BLaER1 treated with 17β-estradiol and CSF1 and Interleukin-3, amounts not matched to agents 10 nM and 100 nM (cell line): Measurements from ENCODE around the gene ARL4D.

Experiments used
- H3K27ac ChIP-seq, 11 experiments: shearing (Covaris generic); formaldehyde crosslinking; 2 replicates each; pipeline ENCODE4 v1.8.1; 2022
- H3K27me3 ChIP-seq, 11 experiments: shearing (Covaris generic); formaldehyde crosslinking; 2 replicates each; pipeline ENCODE4 v1.8.1; 2022
- H3K36me3 ChIP-seq, 11 experiments: shearing (Covaris generic); formaldehyde crosslinking; 2 replicates each; pipeline ENCODE4 v1.8.1; 2022
- H3K4me1 ChIP-seq, 10 experiments: shearing (Covaris generic); formaldehyde crosslinking; 2 replicates each; pipeline ENCODE4 v1.8.1; 2022
- H3K4me2 ChIP-seq, 11 experiments: shearing (Covaris generic); formaldehyde crosslinking; 2 replicates each; pipeline ENCODE4 v1.8.1; 2022
- H3K4me3 ChIP-seq, 10 experiments: shearing (Covaris generic); formaldehyde crosslinking; 2 replicates each; pipeline ENCODE4 v1.8.1; 2022
- H3K9ac ChIP-seq, 11 experiments: shearing (Covaris generic); formaldehyde crosslinking; 2 replicates each; pipeline ENCODE4 v1.8.1; 2022
- H3K9me3 ChIP-seq, 11 experiments: shearing (Covaris generic); formaldehyde crosslinking; replicated peaks in 1 of 11; 2 replicates each; pipeline ENCODE4 v1.8.1; 2022
- H4K20me1 ChIP-seq, 11 experiments: shearing (Covaris generic); formaldehyde crosslinking; 2 replicates each; pipeline ENCODE4 v1.8.1; 2022
- Cebpa-rat ChIP-seq, 11 experiments: shearing (Covaris generic); IDR thresholded peaks; 2 replicates each; pipeline ENCODE4 v1.8.1; 2022

The ARL4D gene, protein sequence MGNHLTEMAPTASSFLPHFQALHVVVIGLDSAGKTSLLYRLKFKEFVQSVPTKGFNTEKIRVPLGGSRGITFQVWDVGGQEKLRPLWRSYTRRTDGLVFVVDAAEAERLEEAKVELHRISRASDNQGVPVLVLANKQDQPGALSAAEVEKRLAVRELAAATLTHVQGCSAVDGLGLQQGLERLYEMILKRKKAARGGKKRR

DNA sequence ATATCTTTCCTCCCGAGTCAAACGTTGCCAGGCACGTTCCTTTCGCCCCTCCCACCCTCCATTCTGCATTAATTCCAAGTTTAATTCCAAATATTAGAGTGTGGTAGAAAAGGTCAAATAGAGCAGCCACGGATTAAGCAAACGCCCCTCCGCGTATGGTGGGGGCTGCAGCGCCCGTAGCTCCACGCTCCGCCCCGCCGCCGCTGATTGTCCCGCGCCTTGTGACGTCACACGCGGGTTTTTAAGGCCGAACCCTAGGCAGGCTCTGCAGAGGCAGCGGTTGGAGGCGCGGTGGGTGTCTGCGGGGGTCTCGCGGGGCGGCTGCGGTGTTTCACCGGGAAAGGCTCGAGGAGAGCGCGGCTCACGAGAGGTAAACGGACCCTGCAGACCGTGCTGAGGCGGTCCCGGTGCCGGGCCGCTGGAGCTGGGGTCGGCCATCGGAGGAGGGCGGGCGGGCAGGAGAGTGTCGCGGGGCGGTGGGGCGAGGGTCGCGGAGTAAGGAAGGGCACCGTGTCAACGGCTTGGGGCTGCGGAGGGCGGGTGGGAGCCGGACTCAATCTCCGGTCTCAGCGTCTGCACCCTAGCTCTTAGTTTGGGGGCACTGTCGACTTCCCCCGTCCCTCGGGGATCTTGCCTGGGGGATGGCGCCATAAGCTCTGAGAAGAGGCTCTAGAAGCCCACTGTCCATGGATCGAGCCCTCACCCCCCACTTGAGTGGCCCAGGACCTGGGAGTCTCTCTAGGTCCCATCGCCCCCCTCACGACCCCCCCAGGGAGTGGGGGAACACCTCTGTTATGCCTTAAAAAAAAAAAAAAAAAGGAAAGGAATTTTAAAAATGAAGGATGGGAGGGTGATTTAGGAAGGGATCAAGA lies at the start of gene ARL4D:
Gene ARL4D, plus strand, starts transcription at position 270 of the 872 bp plus-strand sequence. CDS start 740 bp downstream, outside the sequence.
- no peaks in the 10 kb centered on the region; a peak in 1 of 22 replicates for H4K20me1 ChIP-seq
- H3K4me1 ChIP-seq = peaks cover 61 to 82% (median 72%) of the 10 kb centered on the region in 10 experiments
- peak within 1 kb of the TSS; percentile 45 to 75 (median 63) for H3K27ac ChIP-seq
- H3K9me3 ChIP-seq = no peaks in the 10 kb centered on the region
- no peaks in the 10 kb centered on the region for H3K27me3 ChIP-seq
- no peaks in the 10 kb centered on the region for H3K36me3 ChIP-seq
- H3K4me3 ChIP-seq = peak within 1 kb of the TSS; percentile 62 to 82 (median 71)
- no peak for TF ChIP-seq Cebpa-rat (IDR thresholded peaks at IDR 0.05)
- peak within 1 kb of the TSS; percentile 72 to 85 (median 81) for H3K9ac ChIP-seq
- H3K4me2 ChIP-seq = peak within 1 kb of the TSS; percentile 71 to 98 (median 93)

DNA sequence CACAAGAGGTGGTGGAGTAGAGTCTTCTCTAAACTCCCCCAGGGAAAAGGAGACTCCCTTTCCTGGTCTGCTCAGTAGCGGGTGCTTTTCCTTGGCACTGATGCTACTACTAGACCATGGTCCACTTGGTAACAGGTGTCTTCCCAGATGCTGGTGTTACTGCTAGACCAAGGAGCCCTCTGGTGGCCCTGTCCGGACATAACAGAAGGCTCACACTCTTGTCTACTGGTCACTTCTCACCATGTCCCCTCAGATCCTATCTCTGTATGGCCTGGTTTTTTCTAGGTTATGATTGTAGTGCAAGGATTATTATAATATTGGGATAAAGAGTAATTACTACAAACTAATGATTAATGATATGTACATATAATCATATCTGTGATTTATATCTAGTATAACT lies 49.7 kb upstream of the ARL4D start:
- Histone ChIP-seq H3K27ac (no peak overlapping the region), H3K4me2 (no peak overlapping the region), H3K9me3 (peaks cover 46 to 60% (median 50%) of the 10 kb centered on the region in 11 experiments), H3K4me1 (no peaks in the 10 kb centered on the region), H3K36me3 (peaks cover 0 to 34% (median 27%) of the 10 kb centered on the region in 11 experiments; a peak in 16 of 22 replicates), H3K9ac (no peak overlapping the region), H3K27me3 (no peaks in the 10 kb centered on the region), H4K20me1 (no peaks in the 10 kb centered on the region), H3K4me3 (peak overlapping the region in 4 of 10 experiments; percentile 3 to 30 (median 24); a peak in 8 of 20 replicates)
- TF ChIP-seq Cebpa-rat (IDR thresholded peaks at IDR 0.05) = no peak

DNA sequence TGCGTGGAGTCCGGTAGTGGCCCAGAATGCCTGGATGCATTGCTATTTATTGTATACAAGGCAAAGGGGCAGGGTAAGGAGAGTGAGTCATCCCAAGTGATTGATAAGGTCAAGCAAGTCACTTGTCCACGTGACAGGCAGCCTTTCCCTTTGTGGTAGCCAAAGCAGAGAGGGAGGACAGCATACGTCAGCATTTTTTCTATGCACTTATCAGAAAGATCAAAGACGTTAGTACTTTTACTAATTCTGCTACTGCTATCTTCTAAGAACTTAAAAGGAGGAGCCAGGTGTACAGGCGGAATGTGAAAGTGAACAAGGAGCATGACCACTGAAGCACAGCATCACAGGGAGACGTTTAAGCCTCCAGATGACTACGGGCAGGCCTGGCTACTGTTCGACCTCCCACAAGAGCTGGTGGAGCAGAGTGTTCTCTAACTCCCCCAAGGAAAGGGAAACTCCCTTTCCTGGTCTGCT lies 47.9 kb upstream of the ARL4D start:
- no peak overlapping the region for H3K27ac ChIP-seq
- peaks cover 46 to 56% (median 50%) of the 10 kb centered on the region in 11 experiments for H3K9me3 ChIP-seq
- no peak overlapping the region for H3K9ac ChIP-seq
- H3K4me1 ChIP-seq = no peaks in the 10 kb centered on the region
- H3K27me3 ChIP-seq = no peaks in the 10 kb centered on the region
- H3K36me3 ChIP-seq = peaks cover 0 to 34% (median 27%) of the 10 kb centered on the region in 11 experiments; a peak in 16 of 22 replicates
- H4K20me1 ChIP-seq = no peaks in the 10 kb centered on the region
- no peak for TF ChIP-seq Cebpa-rat (IDR thresholded peaks at IDR 0.05)
- H3K4me3 ChIP-seq = no peak overlapping the region; a peak in 1 of 20 replicates
- H3K4me2 ChIP-seq = no peak overlapping the region

DNA sequence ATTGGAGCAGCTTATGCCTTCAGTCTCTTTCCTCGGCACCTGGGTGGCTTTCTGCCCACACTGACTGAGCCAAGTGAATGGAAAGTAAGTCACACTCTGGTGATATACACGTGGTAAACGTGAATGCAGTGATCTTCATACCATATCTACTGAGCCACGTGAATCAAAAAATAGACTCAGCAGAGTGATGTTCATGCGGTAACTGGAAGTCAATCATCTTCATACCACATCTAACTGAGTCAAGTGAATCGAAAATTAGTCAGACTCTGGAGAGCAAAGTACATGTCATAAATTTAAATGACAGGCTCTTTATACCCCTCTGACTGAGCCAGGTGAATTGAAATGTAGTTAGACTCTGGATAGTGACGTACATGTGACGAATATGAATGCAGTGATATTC lies 47.1 kb upstream of the ARL4D start:
- Histone ChIP-seq H3K27ac (no peak overlapping the region), H3K4me1 (peaks cover 0 to under 1% (median 0%) of the 10 kb centered on the region in 10 experiments; a peak in 1 of 20 replicates), H4K20me1 (no peaks in the 10 kb centered on the region), H3K27me3 (no peaks in the 10 kb centered on the region), H3K4me2 (no peak overlapping the region), H3K9ac (no peak overlapping the region), H3K9me3 (peaks cover 46 to 52% (median 48%) of the 10 kb centered on the region in 11 experiments), H3K4me3 (no peak overlapping the region), H3K36me3 (peaks cover 0 to 34% (median 27%) of the 10 kb centered on the region in 11 experiments; a peak in 16 of 22 replicates)
- no peak for TF ChIP-seq Cebpa-rat (IDR thresholded peaks at IDR 0.05)

DNA sequence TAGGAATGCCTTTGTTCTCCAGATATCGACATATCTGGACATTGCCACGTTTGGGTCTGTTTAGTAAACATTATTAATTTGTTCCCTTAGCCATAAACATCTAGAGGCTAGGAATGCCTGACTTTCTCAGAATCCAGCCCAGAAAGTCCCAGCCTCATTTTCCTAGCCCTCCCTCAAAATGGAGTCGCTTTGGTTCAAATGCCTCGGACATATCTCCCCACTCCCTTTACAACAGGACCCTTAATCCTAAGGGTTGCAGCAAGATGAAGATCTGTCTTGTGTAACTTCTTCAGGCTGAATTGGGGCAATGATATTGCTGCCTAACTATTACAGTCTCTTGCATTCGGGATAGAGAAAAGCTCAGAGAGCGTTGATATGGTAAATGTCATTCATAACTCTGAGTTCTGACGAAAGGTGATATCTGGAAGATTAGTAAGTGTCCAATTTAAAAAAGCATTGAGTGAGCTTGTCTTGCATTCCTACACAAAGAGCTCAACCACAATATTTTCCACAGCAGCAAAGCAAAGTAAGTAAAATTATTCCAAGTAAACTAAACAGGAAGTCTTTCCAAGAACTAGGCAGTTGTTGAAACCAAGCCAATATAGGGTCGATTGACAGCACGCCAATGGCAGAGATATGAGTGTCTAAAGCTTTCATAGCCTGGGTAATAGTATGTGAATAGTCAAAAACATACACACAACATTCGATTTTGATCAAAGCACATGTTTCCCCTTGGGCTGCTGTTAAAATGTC lies 46.0 kb upstream of the ARL4D start:
- peak overlapping the region in 1 of 11 experiments; percentile 20; a peak in 1 of 22 replicates for H3K4me2 ChIP-seq
- no peaks in the 10 kb centered on the region for H3K27me3 ChIP-seq
- no peak overlapping the region for H3K27ac ChIP-seq
- peaks cover 35 to 41% (median 38%) of the 10 kb centered on the region in 11 experiments for H3K9me3 ChIP-seq
- no peak overlapping the region for H3K9ac ChIP-seq
- no peak for TF ChIP-seq Cebpa-rat (IDR thresholded peaks at IDR 0.05)
- H3K36me3 ChIP-seq = peaks cover 0 to 27% (median 17%) of the 10 kb centered on the region in 11 experiments; a peak in 15 of 22 replicates
- no peak overlapping the region for H3K4me3 ChIP-seq
- H3K4me1 ChIP-seq = peaks cover 0 to 9% (median 0%) of the 10 kb centered on the region in 10 experiments; a peak in 2 of 20 replicates
- H4K20me1 ChIP-seq = no peaks in the 10 kb centered on the region

DNA sequence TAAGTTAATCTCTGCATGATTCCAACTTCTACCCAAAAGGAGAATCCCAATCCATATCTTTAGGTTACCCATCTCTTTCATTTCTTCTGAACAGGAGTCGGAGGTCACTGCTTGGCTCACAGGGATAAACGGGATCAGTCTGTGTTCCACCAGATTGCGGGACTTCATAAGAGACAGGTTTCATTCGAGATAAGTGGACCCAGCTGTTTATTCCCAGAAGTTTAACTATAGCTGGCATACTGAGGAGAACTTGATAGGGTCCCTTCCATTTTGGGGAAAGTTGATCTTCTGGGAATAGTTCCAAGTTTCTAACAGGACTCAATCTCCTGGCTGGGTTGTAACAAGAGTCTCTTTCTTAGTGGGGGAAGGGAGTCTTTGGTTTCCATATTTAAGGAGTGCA lies 45.4 kb upstream of the ARL4D start:
- no peak overlapping the region for H3K4me2 ChIP-seq
- H3K9ac ChIP-seq = no peak overlapping the region
- no peak for TF ChIP-seq Cebpa-rat (IDR thresholded peaks at IDR 0.05)
- H3K27ac ChIP-seq = no peak overlapping the region
- H4K20me1 ChIP-seq = no peaks in the 10 kb centered on the region
- H3K27me3 ChIP-seq = no peaks in the 10 kb centered on the region
- H3K4me3 ChIP-seq = no peak overlapping the region
- peaks cover 0 to 21% (median 13%) of the 10 kb centered on the region in 11 experiments; a peak in 13 of 22 replicates for H3K36me3 ChIP-seq
- H3K9me3 ChIP-seq = peaks cover 29 to 35% (median 32%) of the 10 kb centered on the region in 11 experiments
- H3K4me1 ChIP-seq = peaks cover 1 to 15% (median 4%) of the 10 kb centered on the region in 10 experiments; a peak in 15 of 20 replicates

DNA sequence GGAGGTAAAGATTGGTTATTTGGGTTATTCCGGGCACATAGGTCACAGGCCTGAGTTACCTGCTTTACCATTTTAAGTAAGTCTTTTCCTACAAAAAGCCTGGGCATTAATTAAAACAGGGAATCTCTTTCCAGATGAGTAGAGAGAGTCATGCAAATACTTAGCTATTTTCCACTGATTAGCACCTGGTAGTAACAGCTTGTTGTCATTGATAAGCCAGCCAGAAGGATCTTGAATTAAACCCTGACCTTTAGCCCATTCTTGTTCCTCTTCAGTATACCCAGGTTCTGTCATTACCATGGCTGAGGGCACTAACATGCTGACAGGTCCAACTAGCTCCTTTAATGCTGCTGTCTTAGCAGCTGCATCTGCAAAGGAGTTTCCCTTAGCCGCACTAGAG lies 44.4 kb upstream of the ARL4D start:
- no peak for TF ChIP-seq Cebpa-rat (IDR thresholded peaks at IDR 0.05)
- H3K9me3 ChIP-seq = peaks cover 19 to 25% (median 22%) of the 10 kb centered on the region in 11 experiments
- H3K9ac ChIP-seq = no peak overlapping the region
- H3K27me3 ChIP-seq = no peaks in the 10 kb centered on the region
- no peak overlapping the region for H3K27ac ChIP-seq
- H3K4me2 ChIP-seq = no peak overlapping the region
- no peaks in the 10 kb centered on the region for H4K20me1 ChIP-seq
- peaks cover 11 to 25% (median 13%) of the 10 kb centered on the region in 10 experiments for H3K4me1 ChIP-seq
- peaks cover 0 to 11% (median 7%) of the 10 kb centered on the region in 11 experiments; a peak in 11 of 22 replicates for H3K36me3 ChIP-seq
- no peak overlapping the region for H3K4me3 ChIP-seq

DNA sequence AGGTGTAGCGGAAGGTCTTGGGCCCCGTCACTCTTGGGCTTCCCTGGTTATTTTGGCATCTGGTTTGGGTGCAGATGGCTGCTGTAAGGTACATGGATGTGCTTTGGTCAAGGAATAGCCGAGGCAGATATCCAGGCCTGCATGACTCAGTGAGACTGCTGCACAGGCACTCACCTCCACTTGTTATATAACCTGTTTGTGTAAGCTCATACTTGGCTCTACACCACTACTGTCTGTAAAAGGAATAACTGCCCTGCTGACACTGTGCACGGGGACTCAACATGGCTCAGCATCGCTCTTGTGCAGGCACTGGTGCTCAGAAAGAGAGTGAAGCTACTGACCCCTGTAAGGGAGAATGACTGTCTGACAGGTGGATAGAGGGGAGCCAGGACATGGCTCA lies 42.3 kb upstream of the ARL4D start:
- Histone ChIP-seq H3K9me3 (peaks cover 0 to 6% (median 1%) of the 10 kb centered on the region in 11 experiments; a peak in 5 of 22 replicates), H4K20me1 (no peaks in the 10 kb centered on the region), H3K4me1 (peaks cover 19 to 33% (median 22%) of the 10 kb centered on the region in 10 experiments), H3K27ac (no peak overlapping the region), H3K4me3 (no peak overlapping the region), H3K36me3 (no peaks in the 10 kb centered on the region), H3K9ac (no peak overlapping the region), H3K27me3 (no peaks in the 10 kb centered on the region), H3K4me2 (peak overlapping the region in 1 of 11 experiments; percentile 2; a peak in 1 of 22 replicates)
- no peak for TF ChIP-seq Cebpa-rat (IDR thresholded peaks at IDR 0.05)
